HEK293 (cell line): Measurements from ENCODE around the gene GPSM1.
A peak's percentile ranks its signal among the peaks of the same experiment; 100 is the strongest.

Source experiments
- CTCF ChIA-PET: fragments of 350-600 bp; formaldehyde crosslinking; extraction: SDS; loops from one replicate; lab custom pipeline; 2021; ENCODE audit warnings: antibody characterized with exemption; lab: Yijun Ruan, JAX
- POLR2A ChIA-PET: fragments of 300-600 bp; formaldehyde crosslinking; extraction: SDS; loops from one replicate; lab custom pipeline; 2020; ENCODE audit warnings: antibody characterized with exemption, inconsistent platforms; lab: Yijun Ruan, JAX
- H3K27ac ChIP-seq: fragments of 200-500 bp; sonication (Bioruptor generic); 2 replicates; pipeline ENCODE4 v1.5.1; 2014; ENCODE audit warnings: low read depth, low read length, control low read depth, inconsistent platforms; ENCODE audit errors: extremely low read depth
- H3K36me3 ChIP-seq, 2 experiments: fragments of 200-500 bp in 1 of 2; sonication (Bioruptor generic) in 1 of 2; 1 replicate in 1 of 2; 2 replicates in 1 of 2; pipeline ENCODE4 v1.5.1; 2014 to 2017; ENCODE audit warnings: inconsistent platforms in 2 of 2, low read length in 2 of 2; ENCODE audit not compliant: control insufficient read depth in 2 of 2, insufficient read depth in 1 of 2
- H3K4me1 ChIP-seq: fragments of 200-500 bp; sonication (Bioruptor generic); 2 replicates; pipeline ENCODE4 v1.5.1; 2014; ENCODE audit warnings: mild to moderate bottlenecking, low read length, inconsistent platforms; ENCODE audit not compliant: control insufficient read depth, insufficient read depth
- H3K4me3 ChIP-seq: 2 replicates; pipeline ENCODE4 v1.5.1; 2011; ENCODE audit warnings: low read depth, mild to moderate bottlenecking, control low read depth, low read length, moderate library complexity
- H3K9me3 ChIP-seq: fragments of 200-500 bp; sonication (Bioruptor generic); 2 replicates; pipeline ENCODE4 v1.5.1; 2014; ENCODE audit warnings: low read depth, low read length, inconsistent platforms; ENCODE audit not compliant: control insufficient read depth, insufficient read depth
- IKZF3 ChIP-seq: fragments of 450-650 bp; IDR thresholded peaks from 2 replicates; pipeline ENCODE4 v1.5.0; 2018; ENCODE audit warnings: missing biosample characterization, mild to moderate bottlenecking, missing genetic modification characterization, moderate library complexity
- KLF1 ChIP-seq: fragments of 450-650 bp; formaldehyde crosslinking; IDR thresholded peaks from 2 replicates; pipeline ENCODE4 v1.5.1; 2016; ENCODE audit warnings: missing biosample characterization, missing genetic modification characterization
- KLF8 ChIP-seq: fragments of 450-650 bp; formaldehyde crosslinking; IDR thresholded peaks from 2 replicates; pipeline ENCODE4 v1.5.1; 2016; ENCODE audit warnings: missing biosample characterization, missing genetic modification characterization
- SCRT1 ChIP-seq: fragments of 450-650 bp; formaldehyde crosslinking; IDR thresholded peaks from 2 replicates; pipeline ENCODE4 v1.5.1; 2016; ENCODE audit warnings: missing biosample characterization, missing genetic modification characterization, borderline replicate concordance
- TCF7L2 ChIP-seq: IDR thresholded peaks from 2 replicates; pipeline ENCODE4 v1.6.1; 2011; ENCODE audit warnings: low read depth, mild to moderate bottlenecking, inconsistent platforms, low read length, moderate library complexity, borderline replicate concordance
- ZBTB11 ChIP-seq: fragments of 450-650 bp; formaldehyde crosslinking; conservative IDR thresholded peaks from 2 replicates; pipeline ENCODE4 v1.5.1; 2016; ENCODE audit warnings: low read depth, missing biosample characterization, missing genetic modification characterization
- ZNF18 ChIP-seq: fragments of 450-650 bp; formaldehyde crosslinking; IDR thresholded peaks from 2 replicates; pipeline ENCODE4 v1.5.1; 2016; ENCODE audit warnings: missing biosample characterization, missing genetic modification characterization
- ZNF26 ChIP-seq: fragments of 450-650 bp; formaldehyde crosslinking; IDR thresholded peaks from 2 replicates; pipeline ENCODE4 v1.5.1; 2016; ENCODE audit warnings: missing biosample characterization, missing genetic modification characterization
- ZNF394 ChIP-seq: fragments of 450-650 bp; formaldehyde crosslinking; IDR thresholded peaks from 2 replicates; pipeline ENCODE4 v1.5.1; 2016; ENCODE audit warnings: missing biosample characterization, missing genetic modification characterization, mild to moderate bottlenecking, moderate library complexity, borderline replicate concordance
- ZNF513 ChIP-seq: fragments of 450-650 bp; IDR thresholded peaks from 2 replicates; pipeline ENCODE4 v1.5.1; 2018; ENCODE audit warnings: missing biosample characterization, missing genetic modification characterization
- ZNF529 ChIP-seq: fragments of 450-650 bp; formaldehyde crosslinking; IDR thresholded peaks from 2 replicates; pipeline ENCODE4 v1.5.1; 2017; ENCODE audit warnings: missing genetic modification characterization, missing biosample characterization; ENCODE audit not compliant: insufficient replicate concordance
- ZNF549 ChIP-seq: fragments of 450-650 bp; IDR thresholded peaks from 2 replicates; pipeline ENCODE4 v1.5.1; 2018; ENCODE audit warnings: missing biosample characterization, missing genetic modification characterization, mild to moderate bottlenecking, inconsistent platforms, moderate library complexity
- ZNF701 ChIP-seq: fragments of 450-650 bp; formaldehyde crosslinking; IDR thresholded peaks from 2 replicates; pipeline ENCODE4 v1.5.1; 2016; ENCODE audit warnings: missing biosample characterization, missing genetic modification characterization
- ZNF707 ChIP-seq: fragments of 450-650 bp; formaldehyde crosslinking; IDR thresholded peaks from 2 replicates; pipeline ENCODE4 v1.5.1; 2016; ENCODE audit warnings: missing biosample characterization, missing genetic modification characterization
- ZNF777 ChIP-seq: fragments of 450-650 bp; formaldehyde crosslinking; IDR thresholded peaks from 2 replicates; pipeline ENCODE4 v1.5.1; 2017; ENCODE audit warnings: missing biosample characterization, missing genetic modification characterization, borderline replicate concordance
- ZNF830 ChIP-seq: fragments of 450-650 bp; IDR thresholded peaks from 2 replicates; pipeline ENCODE4 v1.5.0; 2018; ENCODE audit warnings: missing biosample characterization, missing genetic modification characterization, low read depth, mild to moderate bottlenecking, moderate library complexity

Gene GPSM1

GRCh38 chr9:136359774-136360718, 32.7 kb downstream of the GPSM1 start (continued):
- TF ChIP-seq ZNF513 (tag by site-specific recombination) = no peak

GRCh38 chr9:136361047-136361753, 33.9 kb downstream of the GPSM1 start:
- ChIA-PET CTCF (interaction anchor here (0.5 to 0.9 kb wide), 2 partner anchors 78 to 124 kb away, joined by 4 read pairs; no protein-coding TSS in a partner anchor), POLR2A (interaction anchor here (3.4 kb wide), 1 partner anchor 16 kb away, joined by 45 read pairs; no protein-coding TSS in a partner anchor)
- Histone ChIP-seq H3K4me1 (no peaks in the 10 kb centered on the region; the same call in 1 of the 2 replicates), H3K36me3 (peaks cover 0 to 21% of the 10 kb centered on the region in 2 experiments; a peak in 1 of 3 replicates), H3K27ac (no peak overlapping the region), H3K4me3 (no peak overlapping the region), H3K9me3 (no peaks in the 10 kb centered on the region)
- no peak for TF ChIP-seq ZBTB11 (tag by site-specific recombination)
- TF ChIP-seq TCF7L2 = no peak
- no peak for TF ChIP-seq ZNF701 (tag by site-specific recombination)
- TF ChIP-seq ZNF777 (tag by site-specific recombination) = no peak
- 0 out of 2 replicates have a peak, but pooled peaks have one; percentile 4 for TF ChIP-seq IKZF3
- TF ChIP-seq ZNF549 (tag by site-specific recombination) = no peak
- peak; percentile 64; the same call in 1 of the 2 replicates for TF ChIP-seq ZNF26 (tag by site-specific recombination)

GRCh38 chr9:136361754-136362449, 34.6 kb downstream of the GPSM1 start:
- ChIA-PET CTCF (interaction anchor here (0.5 to 2.2 kb wide), 9 partner anchors 10 to 326 kb away, joined by 3 to 13 read pairs (median 4); no protein-coding TSS in a partner anchor), POLR2A (interaction anchor here (1.0 to 3.4 kb wide), 8 partner anchors 17 to 366 kb away, joined by 3 to 45 read pairs (median 12); no protein-coding TSS in a partner anchor)
- Histone ChIP-seq H3K36me3 (peaks cover 0 to 14% of the 10 kb centered on the region in 2 experiments; a peak in 1 of 3 replicates), H3K4me1 (no peaks in the 10 kb centered on the region; the same call in 1 of the 2 replicates), H3K4me3 (no peak overlapping the region), H3K27ac (no peak overlapping the region), H3K9me3 (no peaks in the 10 kb centered on the region)
- TF ChIP-seq KLF8 (tag by site-specific recombination) (no peak), ZNF513 (tag by site-specific recombination) (no peak), SCRT1 (tag by site-specific recombination) (no peak), ZNF830 (tag by site-specific recombination) (no peak), ZNF18 (no peak), ZNF707 (tag by site-specific recombination) (no peak), KLF1 (tag by site-specific recombination) (no peak), ZNF777 (tag by site-specific recombination) (no peak), ZNF529 (tag by site-specific recombination) (no peak), ZNF394 (tag by site-specific recombination) (no peak)
